ENCODE data around the gene SLC13A2.

- no peak for TF ChIP-seq CTCF (IDR thresholded peaks at IDR 0.05)
- no peak for TF ChIP-seq EZH2phosphoT487 (IDR thresholded peaks at IDR 0.05)
- no peak for TF ChIP-seq EZH2 (IDR thresholded peaks at IDR 0.05)
Measured at GRCh38 chr17:28443901-28444638, 29.4 kb upstream of the SLC13A2 start.

All from neural progenitor cell (in vitro differentiated cells).